ENCODE measurements around the gene TYR.
"Not testable (repeated sequence)": the region's sequence is repeated elsewhere in the genome, so short reads cannot be mapped to it uniquely, and the experiment has no call there.

Gene TYR

DNA sequence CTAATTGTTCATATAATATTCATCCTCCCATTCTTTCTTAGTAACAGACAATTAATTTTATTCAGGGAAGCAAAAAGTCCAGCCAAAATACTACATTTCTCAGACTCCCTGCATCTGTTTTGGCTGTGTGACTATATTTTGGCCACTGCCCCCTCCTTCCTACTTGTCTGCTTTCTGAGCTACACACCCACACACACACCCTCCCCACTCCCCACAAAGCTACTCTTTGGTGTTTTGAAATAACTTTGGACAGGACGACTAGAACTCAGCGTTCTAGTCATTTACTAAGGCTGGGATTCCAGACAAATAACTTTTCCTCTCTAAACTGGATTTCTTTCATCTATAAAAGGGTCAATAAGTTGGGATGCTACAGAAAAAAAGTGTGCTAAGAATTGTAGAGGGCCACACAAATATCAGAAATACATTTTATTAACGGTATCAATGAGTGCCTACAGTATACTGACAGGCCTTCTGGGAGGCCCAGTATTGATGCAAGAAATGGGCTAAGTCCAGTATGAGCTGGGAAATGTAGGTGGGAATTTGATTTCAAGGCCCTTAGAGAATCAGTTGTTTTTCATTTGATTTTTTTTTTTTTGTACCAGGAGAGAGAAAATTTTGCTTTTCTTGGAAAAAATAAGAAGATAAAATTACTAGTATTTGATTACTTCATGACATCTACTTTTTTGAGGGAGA, 165.4 kb downstream of the TYR start:
- DNase-seq: not testable (repeated sequence)

Data from anterior cingulate cortex (tissue), 58 donors.